SH-SY5Y (cell line): ENCODE measurements around the gene MPP2.

ENCODE experiments used
- GATA2 ChIP-seq: IDR thresholded peaks from 2 replicates; pipeline ENCODE4 v1.6.1; 2011; ENCODE audit warnings: mild to moderate bottlenecking, low read depth, low read length
- GATA3 ChIP-seq: IDR thresholded peaks from 2 replicates; pipeline ENCODE4 v1.6.1; 2011; ENCODE audit warnings: low read depth, mild to moderate bottlenecking, low read length, moderate library complexity

- TF ChIP-seq GATA2 (no peak), GATA3 (no peak)
Observed at GRCh38 chr17:43890240-43890639, 17.1 kb downstream of the MPP2 start.
